Brain microvascular endothelial cell (primary cell): Measurements from ENCODE around the gene ACKR2.

Source experiments
- DNase-seq: peaks from one replicate; pipeline ENCODE4 v3.0.0-alpha.2; 2020
- H3K27ac ChIP-seq: fragments of 250-450 bp; sonication (Bioruptor Pico); 2 replicates; pipeline ENCODE4 v1.5.1; 2020; ENCODE audit warnings: mild to moderate bottlenecking, moderate library complexity
- H3K27me3 ChIP-seq: fragments of 250-450 bp; sonication (Bioruptor Pico); replicated peaks from 2 replicates; pipeline ENCODE4 v1.5.1; 2020; ENCODE audit warnings: mild to moderate bottlenecking
- H3K36me3 ChIP-seq: fragments of 250-450 bp; sonication (Bioruptor Pico); replicated peaks from 2 replicates; pipeline ENCODE4 v1.5.1; 2020; ENCODE audit warnings: mild to moderate bottlenecking
- H3K4me3 ChIP-seq: 2 replicates; pipeline ENCODE4 v1.5.1; 2011; ENCODE audit warnings: low read depth, mild to moderate bottlenecking, control low read depth, low read length, moderate library complexity
- CTCF ChIP-seq: IDR thresholded peaks from 2 replicates; pipeline ENCODE4 v1.5.1; 2011; ENCODE audit warnings: low read depth, mild to moderate bottlenecking, moderate library complexity, low read length, control low read depth, inconsistent platforms; ENCODE audit errors: missing control alignments
- in situ Hi-C: cut with HindIII; loops from 2 replicates; pipeline ENCODE4 v1.10.0; 2017; ENCODE audit warnings: low sequenced_read_pairs, low pct_ligation_motif_present

ACKR2 gene

DNA sequence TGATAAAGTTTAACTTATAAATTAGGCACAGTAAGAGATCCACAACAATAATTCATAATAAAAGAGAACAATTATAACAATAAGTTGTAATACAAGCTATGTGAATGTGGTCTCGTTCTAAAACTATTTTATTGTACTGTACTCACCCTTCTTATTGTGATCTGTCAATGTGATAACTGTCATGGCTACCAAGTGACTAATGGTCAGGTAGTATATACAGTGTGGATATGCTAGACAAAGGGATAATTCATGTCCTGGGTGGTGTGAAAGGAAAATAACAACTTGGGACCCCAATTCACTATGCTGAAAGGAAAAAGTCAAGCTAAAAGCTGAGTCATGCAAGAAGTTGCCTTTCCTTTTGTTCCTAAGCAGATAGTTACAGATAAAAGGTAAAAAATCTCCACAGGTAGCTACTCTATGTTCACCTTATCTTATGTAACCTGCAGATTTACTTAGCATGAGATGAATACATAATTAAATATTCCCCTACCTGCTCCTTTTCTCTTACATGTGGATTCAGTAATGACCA is 77.1 kb downstream of the ACKR2 start:
- H3K27me3 ChIP-seq = peaks cover 6% of the 10 kb centered on the region
- in situ Hi-C loops = no loop called here
- no peaks in the 10 kb centered on the region for H3K36me3 ChIP-seq
- no peak for TF ChIP-seq CTCF
- H3K4me3 ChIP-seq = no peak overlapping the region
- no peak for DNase-seq
- no peak overlapping the region for H3K27ac ChIP-seq

- in situ Hi-C loops = no loop called here
- Histone ChIP-seq H3K4me3 (no peak overlapping the region), H3K27ac (no peak overlapping the region), H3K36me3 (no peaks in the 10 kb centered on the region), H3K27me3 (peaks cover 6% of the 10 kb centered on the region)
- no peak for DNase-seq
- TF ChIP-seq CTCF = no peak
Measured at GRCh38 chr3:42887084-42887483, 77.8 kb downstream of the ACKR2 start.

DNA sequence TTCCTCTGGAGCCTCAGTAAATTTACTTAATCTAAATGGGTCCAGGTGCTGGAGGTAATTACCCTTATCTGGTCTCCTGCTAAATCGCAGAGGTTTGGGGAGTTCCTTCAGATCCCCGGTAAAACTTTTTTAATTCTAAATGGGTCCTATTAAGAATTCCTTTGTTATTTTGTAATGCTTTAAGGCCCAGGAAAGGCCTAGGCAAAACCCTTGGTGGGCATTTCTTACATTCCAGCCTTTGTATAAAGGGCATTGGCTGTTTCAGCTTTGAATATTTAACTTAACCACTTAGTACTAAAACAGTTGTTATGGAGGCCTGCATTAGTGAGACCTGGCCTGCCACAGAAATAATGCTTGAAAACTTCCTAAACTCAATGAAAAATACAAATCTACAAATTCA is 81.8 kb downstream of the ACKR2 start:
- DNase-seq = no peak
- no peaks in the 10 kb centered on the region for H3K36me3 ChIP-seq
- in situ Hi-C loops = no loop called here
- no peak overlapping the region for H3K4me3 ChIP-seq
- no peak for TF ChIP-seq CTCF
- no peak overlapping the region for H3K27ac ChIP-seq
- peaks cover 3% of the 10 kb centered on the region for H3K27me3 ChIP-seq

DNA sequence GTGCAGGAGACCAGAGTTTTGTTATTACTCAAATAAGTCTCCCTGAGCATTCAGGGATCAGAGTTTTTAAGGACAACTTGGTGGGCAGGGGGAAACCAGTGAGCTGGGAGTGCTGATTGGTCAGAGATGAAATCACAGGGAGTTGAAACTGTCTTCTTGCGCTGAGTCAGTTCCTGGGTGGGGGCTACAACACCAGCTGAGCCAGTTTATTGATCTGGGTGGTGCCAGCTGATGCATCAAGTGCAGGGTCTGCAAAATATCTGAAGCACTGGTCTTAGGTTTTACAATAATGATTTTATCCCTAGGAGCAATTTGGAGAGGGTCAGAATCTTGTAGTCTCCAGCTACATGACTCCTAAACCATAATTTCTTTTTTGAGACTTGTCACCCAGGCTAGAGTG is 82.9 kb downstream of the ACKR2 start:
- Histone ChIP-seq H3K36me3 (no peaks in the 10 kb centered on the region), H3K4me3 (no peak overlapping the region), H3K27ac (no peak overlapping the region), H3K27me3 (peaks cover 3% of the 10 kb centered on the region)
- in situ Hi-C loops = no loop called here
- no peak for DNase-seq
- no peak for TF ChIP-seq CTCF

- no peak for TF ChIP-seq CTCF
- in situ Hi-C loops = no loop called here
- DNase-seq = no peak
- Histone ChIP-seq H3K27ac (no peak overlapping the region), H3K4me3 (no peak overlapping the region), H3K36me3 (no peaks in the 10 kb centered on the region), H3K27me3 (no peaks in the 10 kb centered on the region)
Measured at GRCh38 chr3:42892807-42893206, 83.6 kb downstream of the ACKR2 start.
